ENCODE measurements around the gene POLRMT.

DNA sequence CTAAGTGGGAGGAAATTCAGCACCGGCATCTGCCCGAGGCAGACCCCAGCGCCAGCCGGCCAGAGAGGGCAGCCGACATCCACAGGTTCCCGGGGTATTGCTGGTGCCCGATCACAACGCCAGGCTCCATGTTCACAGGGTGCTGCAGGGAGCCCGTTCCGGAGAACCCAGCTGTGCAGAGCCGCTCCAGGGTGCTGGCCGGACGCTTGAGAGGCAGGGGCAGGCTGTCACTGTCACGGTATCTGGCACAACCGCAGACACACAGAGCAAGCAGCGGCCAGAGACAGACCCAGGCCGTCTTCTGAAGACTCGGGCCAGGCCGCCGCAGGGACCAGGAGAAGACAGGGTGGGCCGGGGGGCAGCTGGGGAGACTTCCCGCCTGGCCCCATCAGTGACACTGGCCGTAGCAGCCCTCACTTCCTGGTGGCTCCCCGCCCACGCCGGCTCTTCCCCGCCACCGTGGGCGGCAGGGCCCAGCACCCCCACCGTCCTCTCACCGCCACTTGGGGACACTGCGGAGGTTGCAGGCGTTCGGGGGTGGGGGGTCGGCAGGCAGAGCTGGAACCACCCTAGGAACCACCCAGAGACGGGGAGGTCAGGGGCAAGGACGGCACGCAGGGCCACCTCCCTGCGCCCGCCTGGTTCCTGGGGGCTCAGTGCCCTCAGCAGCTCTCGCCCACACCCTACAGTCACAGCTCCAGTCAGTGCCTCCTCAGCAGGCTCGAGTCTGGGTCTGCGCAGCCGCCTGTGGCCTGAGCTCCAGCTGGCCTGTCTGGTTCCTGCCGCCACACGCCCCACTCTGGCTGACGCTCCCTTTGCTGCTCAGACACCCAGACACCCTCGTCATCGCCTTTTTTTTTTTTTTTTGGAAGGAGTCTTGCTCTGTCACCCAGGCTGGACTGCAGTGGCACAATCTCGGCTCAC lies 25.8 kb upstream of the POLRMT start:
- TF ChIP-seq, protein P1, sequence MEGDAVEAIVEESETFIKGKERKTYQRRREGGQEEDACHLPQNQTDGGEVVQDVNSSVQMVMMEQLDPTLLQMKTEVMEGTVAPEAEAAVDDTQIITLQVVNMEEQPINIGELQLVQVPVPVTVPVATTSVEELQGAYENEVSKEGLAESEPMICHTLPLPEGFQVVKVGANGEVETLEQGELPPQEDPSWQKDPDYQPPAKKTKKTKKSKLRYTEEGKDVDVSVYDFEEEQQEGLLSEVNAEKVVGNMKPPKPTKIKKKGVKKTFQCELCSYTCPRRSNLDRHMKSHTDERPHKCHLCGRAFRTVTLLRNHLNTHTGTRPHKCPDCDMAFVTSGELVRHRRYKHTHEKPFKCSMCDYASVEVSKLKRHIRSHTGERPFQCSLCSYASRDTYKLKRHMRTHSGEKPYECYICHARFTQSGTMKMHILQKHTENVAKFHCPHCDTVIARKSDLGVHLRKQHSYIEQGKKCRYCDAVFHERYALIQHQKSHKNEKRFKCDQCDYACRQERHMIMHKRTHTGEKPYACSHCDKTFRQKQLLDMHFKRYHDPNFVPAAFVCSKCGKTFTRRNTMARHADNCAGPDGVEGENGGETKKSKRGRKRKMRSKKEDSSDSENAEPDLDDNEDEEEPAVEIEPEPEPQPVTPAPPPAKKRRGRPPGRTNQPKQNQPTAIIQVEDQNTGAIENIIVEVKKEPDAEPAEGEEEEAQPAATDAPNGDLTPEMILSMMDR (conservative IDR thresholded peaks at IDR 0.05): no peak
- TF ChIP-seq ZFX (IDR thresholded peaks at IDR 0.05): no peak

All from C4-2B (cell line).